Stimulated activated CD4-positive, alpha-beta T cell treated with anti-CD3 and anti-CD28 coated beads, Interleukin-2, amount 100 ng/mL, for 48 hours (primary cell): ENCODE measurements around the gene ADGRB2.
A peak's percentile ranks its signal among the peaks of the same experiment; 100 is the strongest.

Source experiments
- DNase-seq, 2 donors: peaks; one replicate each; pipeline ENCODE4 v3.0.0-alpha.2; 2020

The ADGRB2 gene, protein sequence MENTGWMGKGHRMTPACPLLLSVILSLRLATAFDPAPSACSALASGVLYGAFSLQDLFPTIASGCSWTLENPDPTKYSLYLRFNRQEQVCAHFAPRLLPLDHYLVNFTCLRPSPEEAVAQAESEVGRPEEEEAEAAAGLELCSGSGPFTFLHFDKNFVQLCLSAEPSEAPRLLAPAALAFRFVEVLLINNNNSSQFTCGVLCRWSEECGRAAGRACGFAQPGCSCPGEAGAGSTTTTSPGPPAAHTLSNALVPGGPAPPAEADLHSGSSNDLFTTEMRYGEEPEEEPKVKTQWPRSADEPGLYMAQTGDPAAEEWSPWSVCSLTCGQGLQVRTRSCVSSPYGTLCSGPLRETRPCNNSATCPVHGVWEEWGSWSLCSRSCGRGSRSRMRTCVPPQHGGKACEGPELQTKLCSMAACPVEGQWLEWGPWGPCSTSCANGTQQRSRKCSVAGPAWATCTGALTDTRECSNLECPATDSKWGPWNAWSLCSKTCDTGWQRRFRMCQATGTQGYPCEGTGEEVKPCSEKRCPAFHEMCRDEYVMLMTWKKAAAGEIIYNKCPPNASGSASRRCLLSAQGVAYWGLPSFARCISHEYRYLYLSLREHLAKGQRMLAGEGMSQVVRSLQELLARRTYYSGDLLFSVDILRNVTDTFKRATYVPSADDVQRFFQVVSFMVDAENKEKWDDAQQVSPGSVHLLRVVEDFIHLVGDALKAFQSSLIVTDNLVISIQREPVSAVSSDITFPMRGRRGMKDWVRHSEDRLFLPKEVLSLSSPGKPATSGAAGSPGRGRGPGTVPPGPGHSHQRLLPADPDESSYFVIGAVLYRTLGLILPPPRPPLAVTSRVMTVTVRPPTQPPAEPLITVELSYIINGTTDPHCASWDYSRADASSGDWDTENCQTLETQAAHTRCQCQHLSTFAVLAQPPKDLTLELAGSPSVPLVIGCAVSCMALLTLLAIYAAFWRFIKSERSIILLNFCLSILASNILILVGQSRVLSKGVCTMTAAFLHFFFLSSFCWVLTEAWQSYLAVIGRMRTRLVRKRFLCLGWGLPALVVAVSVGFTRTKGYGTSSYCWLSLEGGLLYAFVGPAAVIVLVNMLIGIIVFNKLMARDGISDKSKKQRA (N-terminal part only)

DNA sequence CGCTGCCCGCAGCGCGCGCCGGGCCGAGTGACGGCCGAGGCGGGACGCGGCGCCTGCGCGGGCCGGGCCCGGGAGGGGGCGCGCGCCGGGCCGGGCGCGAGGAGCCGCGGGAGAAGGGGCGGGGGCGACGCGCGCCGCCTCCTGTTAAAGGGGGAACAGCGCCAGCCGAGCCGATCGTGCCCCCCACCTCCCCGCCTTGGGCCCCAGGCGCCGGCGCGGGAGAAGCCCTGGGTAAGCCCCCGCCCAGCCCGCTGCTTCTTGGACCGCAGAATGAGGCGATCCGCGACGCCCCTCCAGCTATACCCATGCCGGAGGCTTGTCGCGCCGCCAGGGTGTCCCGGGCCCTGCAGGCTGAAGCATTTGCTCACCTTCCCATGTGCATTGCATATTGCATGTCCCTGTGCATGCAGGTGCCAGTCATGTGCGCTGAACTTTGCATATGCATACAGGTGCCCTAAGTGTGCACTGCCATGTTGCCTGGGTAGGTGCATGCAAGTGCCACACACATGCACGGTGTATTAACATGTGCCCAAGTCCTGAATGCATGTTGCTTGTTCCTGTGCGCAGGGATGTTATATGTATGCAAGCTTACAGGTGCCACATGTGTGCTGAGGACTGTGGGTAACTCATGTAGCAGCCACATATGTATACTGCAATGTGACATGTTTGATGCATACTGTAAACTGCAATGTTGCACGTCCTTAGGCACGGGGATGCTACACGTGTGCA lies at the start of gene ADGRB2:
Gene ADGRB2 (minus strand): TSS at position 29 of the 729 bp plus-strand sequence. CDS start 7,119 bp downstream, outside the sequence.
- DNase-seq, result no peak

DNA sequence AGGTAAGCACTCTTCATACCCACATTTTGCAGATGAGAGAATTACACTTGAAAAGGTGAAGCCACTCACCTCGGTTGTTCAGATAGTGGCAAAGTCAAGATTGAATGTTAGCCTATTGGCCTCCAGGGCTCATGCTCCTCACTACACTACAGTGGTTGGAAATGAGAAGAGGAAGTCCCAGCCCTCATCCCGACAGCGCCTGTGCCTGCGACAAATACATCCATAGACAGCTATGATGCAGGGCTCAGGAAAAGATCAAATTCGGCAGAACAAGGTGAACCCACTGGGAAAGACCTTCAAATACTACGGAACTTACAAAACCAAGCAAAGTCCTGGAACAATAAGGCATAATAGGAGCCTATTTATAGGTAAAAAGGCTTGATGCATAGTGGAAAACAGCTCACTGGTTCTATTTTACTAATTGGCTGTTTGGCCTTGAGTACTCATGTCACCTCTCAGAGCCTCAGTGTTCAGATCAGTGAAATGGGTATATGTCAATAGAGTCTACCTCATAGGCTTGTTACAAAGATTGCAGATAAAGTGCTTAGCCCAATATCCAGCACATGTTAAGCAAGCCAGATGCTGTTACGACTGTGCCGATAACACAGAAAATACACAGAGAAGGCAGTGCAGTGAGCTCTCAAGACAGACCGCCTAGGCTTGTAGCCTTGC lies 48.2 kb upstream of the ADGRB2 start:
- DNase-seq, result no peak

DNA sequence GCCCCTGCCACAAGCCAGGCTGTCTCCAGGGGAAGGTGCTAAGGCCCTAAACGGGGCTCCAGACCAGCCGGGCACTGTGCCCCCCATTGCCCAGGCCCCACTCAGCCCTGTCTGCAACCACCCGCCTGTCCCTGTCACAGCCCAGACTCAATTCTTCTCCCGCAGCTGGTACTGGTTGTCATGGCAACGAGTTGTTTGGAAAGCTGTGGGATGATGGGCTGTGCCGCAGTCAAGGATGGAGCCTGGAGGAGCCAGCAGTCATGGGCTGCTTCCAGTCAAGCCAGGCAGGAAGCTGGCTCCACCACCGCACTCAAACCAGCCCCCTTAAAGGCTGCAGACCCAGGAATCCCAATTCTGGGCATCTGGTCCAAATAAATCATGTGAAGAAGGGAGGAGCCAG lies 47.5 kb upstream of the ADGRB2 start:
- DNase-seq, result no peak

DNA sequence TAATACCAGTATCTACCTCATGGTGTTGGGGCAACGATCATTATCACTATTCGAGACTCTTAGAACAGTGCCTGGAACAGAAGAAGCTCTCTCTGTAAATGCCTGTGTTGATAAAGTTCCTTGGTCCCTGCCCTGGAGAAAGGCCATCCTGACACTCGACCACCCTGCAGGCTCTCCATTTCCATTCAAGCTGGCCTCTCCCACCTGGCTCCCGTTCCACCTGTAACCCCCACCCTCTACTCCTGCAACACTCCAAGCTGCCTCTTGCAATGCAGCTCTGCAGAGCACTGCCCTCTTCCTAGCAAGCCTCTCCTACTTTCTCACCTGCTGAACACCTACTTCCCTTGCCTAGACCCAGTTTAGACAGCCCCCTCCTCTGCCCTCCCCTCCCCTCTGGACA lies 45.6 kb upstream of the ADGRB2 start:
- no peak for DNase-seq

DNA sequence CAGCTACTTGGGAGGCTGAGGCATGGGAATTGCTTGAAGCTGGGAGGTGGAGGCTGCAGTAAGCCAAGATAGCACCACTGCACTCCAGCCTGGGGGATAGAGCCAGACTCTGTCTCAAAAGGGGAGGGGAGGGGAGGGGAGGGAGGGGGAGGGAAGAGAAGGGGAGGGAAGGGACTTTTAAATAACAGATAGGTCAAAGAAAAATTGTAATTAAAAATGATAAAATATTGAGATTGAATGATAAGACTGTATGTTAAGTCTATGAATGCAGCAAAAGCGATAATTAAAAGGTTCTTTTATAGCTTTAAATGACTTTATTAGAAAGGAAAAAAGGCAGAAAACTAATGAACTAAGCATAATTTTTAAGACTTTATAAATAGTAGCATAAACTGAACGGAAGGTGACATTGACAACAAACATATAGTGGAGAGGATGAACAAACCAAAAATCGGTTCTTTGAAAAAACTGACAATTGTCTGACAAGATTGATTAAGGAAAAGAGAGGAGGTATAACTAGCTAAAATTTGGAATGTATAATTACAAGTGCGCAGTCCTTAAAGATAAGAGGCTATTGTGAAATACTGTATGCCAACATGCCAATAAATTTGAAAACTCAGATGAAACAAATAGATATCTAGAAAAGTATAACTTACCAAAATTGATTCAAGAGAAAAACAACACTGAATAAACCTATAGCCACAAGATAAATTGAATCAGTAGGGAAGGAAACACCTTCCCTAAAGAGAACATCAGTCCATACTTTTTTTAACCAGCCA lies 43.3 kb upstream of the ADGRB2 start:
- no peak for DNase-seq

DNA sequence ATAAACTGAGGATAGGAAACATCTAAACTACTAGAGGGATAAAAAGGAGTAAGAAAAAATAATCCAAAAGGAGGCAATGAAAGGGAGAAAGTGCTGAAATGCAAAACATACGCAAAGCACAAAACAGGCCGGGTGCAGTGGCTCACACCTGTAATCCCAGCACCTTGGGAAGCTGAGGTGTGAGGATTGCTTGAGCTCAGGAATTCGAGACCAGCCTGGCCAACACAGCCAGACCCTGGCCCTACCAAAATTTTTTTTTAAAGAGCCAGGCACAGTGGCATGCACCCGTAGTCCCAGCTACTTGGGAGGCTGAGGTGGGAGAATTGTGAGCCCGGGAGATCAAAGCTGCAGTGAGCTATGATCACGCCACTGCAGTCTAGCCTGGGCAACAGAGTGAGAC lies 41.2 kb upstream of the ADGRB2 start:
- no peak for DNase-seq

DNA sequence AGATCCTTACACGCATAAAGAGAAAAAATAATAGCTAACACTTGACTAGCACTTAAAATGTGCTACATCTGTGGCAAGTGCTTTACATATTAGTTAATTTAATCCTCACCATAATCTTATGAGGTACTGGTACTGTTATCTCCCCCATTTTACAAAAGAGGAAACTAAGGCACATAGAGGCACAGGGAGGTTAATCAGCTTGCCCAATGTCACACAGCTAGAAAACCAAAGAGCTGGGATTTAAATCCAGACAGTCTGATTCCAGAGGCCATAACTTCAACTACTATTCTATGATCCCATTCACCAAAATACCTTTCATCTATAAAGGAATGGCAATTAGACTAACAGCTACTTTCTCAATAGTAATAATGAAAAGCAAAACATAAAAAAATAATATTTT lies 40.0 kb upstream of the ADGRB2 start:
- no peak for DNase-seq

DNA sequence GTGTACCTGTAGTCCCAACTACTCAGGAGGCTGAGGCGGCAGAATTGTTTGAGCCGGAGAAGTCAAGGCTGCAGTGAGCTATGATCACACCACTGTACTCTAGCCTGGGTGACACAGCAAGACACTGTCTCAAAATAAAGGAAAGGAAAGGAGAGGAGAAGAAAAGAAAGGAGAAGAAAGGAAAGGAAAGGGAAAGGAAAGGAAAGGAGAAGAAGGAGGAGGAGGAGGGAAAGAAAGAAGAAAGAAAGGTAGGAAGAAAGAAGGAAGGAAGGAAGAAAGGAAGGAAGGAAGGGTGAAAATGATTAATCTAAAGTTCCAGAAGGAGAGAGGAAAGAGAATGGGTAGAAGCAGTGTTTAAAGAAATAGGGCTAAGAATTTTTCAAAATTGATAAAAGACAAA lies 39.5 kb upstream of the ADGRB2 start:
- no peak for DNase-seq

DNA sequence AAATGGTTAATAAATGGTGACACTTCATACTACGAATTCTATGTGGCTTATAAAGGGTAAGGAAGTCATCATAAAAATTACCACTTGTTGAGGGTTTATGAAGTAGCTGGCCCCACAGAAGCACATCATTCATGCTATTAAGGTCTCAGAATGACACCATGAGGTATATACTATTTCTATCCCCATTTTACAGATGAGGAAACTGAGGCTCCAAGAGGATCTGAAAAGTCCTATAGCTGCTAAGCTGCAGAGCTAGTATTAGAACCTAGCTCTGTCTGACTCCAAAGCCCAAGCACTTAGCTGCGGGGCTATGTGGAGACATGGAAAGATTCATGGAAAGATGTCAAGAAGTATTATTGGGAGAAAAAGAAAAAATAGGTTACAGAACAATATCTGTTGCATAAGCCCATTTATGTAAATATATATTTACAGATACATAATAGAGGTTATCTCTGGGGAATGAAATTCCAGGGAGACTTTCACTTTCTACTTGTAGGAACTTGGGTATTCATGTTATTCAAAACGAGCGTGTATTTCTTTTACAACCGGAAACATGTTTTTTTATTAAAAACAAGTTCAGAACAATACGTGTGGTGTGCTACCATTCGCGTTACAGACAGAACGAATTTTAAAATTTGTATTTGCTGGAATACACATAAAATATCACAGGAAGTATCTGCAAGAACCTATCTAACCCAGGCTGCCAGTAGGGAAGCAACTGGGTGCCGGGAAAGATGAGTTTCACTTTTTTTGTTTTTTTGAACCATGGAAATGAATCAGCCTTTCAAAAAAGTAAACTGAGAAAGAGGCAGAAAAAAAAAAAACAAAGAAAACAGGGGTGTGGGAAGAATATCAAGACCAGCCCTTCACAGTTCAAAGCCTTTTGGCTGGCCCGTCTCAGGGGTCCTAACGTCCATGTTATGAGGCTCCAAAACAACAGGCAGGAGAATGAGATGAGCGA lies 38.3 kb upstream of the ADGRB2 start:
- DNase-seq, result no peak

DNA sequence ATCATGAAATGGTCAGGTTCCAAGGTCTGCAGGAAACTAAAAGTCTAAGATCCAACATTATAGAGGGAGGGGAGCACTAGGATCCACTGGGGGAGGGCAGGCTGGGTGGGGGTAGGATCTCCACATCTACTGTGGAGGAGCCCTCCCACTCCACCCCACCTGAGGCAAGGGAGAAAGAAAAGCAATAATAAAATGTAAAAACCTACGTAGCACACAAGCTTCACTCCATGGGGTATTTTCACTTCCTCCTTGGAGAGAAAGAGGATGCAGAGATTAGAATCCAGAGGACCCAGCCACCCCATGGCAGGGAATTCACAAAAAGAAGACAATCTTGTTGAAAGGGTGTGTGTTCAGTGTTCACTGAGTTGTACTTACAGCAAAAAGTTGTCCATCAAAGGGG lies 37.3 kb upstream of the ADGRB2 start:
- DNase-seq, result no peak

DNA sequence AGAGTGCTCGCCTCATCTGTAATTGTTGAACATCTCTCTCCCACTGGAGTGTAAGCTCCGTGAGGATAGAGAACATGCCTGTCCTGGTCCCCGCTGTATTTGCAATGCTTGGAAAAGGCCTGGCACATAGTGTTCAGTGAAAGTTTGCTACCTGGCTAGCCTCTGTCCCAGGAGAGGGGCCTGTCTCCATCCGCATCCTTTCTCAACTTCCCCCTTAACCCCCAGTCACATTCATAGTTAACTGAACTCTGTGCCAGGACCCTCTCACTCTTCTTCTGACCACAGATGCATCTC lies 36.5 kb upstream of the ADGRB2 start:
- no peak for DNase-seq

DNA sequence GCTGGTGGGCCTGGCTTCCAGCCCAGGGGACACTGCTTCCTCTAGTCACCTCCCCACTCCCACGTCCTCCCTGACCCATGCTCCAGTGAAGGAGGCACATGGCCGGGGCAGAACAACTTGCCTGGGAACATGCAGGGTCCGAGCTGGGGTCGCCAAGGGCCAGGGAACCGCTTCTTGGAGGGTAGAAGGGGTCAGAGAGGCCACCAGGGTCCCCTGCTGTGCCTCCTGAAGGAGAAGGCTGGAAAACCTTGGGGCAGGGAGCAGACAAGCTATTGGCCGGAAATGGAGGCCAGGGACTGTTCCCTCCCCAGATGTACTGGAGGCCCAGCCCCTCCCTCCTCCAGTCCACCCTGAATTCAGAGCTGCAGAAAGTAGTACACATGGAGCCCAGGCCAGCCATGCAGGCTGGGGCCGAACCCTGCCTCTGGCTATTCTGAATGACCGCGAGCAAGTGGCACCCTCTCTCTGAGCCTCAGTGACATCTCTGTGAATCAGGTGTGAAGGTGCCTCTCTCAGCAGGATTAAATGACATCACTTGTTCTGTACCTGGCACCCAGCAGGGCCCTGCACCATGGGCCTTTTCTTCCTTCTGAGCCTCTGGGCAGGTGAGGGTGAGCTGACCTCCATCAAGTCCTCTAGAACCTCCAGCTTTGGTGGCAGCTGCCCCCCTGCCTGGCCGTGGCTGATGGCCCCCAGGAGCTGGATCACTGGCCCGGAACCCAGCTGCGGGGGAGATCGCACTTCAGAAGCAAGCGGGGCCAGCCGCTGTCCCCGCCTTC lies 35.9 kb upstream of the ADGRB2 start:
- no peak for DNase-seq

DNA sequence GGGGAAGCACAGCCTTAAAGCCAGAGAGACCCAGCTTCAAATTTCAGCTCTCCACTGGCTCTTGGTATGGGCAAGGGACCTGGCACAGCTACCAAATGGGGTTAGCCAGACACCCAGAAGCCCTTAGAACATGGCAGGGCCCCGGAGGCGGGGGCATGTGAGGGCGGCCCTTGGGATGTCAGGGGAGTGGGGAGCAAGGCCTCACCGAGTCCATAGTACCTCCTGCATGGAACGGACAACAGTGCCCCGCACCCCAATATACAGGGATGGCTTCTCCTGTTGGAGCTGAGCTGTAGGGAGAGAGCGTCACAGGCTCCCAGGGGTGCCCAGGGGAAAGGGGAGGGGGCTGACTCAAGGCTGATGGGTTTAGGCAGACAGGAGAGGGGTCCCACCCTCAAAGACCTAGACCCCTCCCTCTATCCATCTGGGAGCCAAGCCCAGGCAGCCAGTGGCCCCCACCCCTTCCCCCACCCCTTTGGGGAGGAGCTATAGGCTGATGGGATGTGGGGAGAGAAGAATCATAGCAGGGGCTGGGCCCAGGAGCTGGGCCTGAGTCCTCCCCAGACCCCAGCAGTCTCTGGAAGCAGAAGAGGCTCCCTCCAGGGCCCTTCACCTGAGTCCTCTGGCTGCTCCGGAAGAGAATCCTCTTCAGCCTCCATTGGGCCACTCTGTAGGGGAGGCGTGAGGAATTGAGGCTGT lies 35.2 kb upstream of the ADGRB2 start:
- DNase-seq, result no peak

DNA sequence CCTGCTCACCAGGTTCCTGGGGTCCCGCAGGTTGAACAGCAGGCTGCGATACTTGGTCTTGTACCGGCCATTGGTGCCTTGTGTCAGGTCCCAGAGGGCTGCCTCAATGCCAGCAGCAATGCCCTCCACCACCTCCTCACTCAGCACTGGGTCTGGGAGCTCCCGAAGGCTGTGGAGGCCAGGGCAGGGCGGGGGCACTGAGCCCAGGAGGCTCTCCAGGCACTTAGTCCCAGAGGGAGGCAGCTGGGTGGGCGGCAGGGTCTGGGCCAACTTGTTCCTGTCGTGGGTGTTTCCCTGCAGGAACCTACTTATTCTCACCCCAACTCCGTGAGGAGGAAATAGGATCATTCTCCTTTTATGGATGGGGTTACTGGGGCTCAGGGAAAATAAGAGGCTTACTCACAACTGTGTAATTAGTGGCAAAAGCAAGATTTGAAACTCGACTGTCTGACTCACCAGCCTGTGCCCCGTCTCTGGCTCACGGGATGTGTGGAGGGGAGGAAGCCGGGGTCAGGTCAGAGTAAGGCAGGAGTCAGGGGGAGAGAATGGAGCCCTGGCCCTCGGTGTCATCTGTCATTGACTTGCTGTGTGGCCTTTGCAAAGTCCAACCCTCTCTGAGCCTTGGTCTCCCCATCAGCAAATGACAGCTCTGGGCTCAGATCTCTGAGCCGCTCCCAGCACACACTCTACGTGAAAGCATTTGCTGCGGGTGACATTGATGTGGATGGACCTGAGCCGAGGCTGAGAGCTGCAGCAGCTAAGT lies 34.5 kb upstream of the ADGRB2 start:
- DNase-seq, result peak; percentile 21 to 28

DNA sequence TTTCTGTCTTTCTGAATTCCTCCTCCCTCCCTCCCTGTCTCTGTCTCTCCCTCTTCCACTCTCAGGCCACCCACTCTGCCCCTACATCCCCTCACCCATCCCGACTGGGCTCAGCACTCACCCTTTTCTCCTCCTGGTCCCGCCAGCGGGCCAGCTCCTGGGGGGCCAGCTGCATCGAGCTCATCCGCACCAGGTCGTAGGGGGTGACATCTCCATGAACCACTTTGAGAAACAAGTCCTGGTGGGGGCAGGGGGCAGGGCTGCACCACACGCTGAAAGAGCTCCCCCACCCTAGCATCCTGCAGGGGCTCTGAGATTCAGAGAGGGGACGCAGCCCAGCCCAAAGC lies 33.9 kb upstream of the ADGRB2 start:
- no peak for DNase-seq

DNA sequence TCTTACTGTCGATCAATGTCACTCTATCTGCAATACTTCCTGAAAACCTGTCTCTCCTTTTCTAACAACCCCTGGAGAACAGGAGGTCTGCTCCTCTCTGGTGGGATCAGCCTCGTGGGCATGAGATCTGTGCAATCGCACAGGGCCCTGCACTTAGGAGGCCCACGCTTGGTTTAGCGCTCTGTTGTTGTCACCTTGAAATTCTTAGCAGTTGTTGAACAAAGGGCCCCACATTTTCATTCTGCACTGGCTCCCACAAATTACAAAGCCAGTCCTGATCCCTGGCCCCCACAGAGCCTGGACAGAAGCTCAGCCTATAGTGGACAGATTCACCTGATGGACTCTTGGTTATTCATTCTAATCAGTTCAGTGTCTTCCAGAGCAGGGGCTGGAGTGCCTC lies 33.1 kb upstream of the ADGRB2 start:
- no peak for DNase-seq

DNA sequence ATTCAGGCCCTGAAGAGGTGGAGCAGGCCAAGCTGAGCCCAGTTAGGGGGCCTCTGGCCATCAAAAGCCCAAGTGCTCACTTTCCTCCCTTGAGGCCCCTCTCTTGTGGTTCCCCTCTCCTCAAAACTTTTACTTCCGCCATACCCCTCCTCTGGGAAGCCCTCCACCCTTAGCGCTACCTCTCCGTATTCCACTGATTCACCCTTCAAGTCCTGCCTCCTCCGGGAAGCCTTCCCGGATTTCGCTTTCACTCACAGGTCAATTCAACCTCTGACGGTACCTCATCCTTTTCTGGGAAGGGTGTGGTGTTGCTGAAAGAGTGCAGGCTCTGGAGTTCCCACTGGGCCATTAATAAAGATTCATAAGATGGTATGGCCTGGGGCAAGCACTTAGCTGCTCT lies 32.6 kb upstream of the ADGRB2 start:
- DNase-seq, result no peak
